EL (cell line): ENCODE measurements around the gene SSTR5.

Experiments used
- DNase-seq: peaks from one replicate; pipeline ENCODE4 v3.0.0-alpha.2; 2016

SSTR5 gene

DNA sequence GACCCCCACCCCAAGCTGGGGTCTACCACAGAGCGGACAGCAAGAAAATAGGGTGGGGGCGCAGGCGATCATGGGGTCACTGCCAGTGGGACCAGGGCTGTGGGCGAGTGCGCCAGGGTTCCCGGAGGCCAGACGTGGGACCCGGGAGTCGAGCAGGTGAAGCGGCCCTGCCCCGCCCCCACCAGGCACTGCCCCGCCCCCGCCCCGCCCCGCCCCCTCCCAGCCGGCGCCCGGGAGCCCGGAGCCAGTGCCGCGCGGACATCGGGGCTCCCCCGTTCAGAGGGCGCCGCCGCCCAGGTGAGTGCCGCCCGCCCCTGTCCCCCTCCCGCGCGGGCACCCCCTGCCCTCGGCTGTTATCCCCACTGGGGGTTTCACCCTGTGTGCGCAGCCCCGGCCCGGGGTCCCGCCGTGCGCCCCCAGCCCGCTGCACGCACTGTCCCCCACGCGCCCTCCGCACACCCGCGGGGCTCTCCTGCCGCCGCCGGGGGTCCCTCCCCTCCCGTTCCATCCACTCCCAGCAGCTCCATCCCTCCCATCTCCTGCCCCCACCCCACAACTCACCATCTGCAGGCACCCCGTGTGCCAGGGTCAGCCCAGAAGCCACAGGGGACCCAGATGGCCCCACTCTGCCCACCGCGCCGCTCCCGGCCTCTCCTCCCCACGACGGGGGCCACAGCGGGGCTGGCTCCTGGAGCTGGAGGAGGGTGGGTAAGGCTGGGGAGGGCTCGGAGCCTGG is at the start of gene SSTR5:
Gene SSTR5, plus strand, starts transcription at position 222 of the 736 bp plus-strand sequence. CDS start 6,122 bp downstream, outside the sequence.
- no peak for DNase-seq

GRCh38 chr16:1024138-1024537 is 48.4 kb upstream of the SSTR5 start:
- no peak for DNase-seq

GRCh38 chr16:1025183-1025809 is 47.3 kb upstream of the SSTR5 start:
- peak; percentile 34 for DNase-seq

- DNase-seq = no peak
Observed at GRCh38 chr16:1026057-1026783, 46.3 kb upstream of the SSTR5 start.

- no peak for DNase-seq
Observed at GRCh38 chr16:1026784-1027500, 45.6 kb upstream of the SSTR5 start.

GRCh38 chr16:1027501-1027815 is 45.1 kb upstream of the SSTR5 start:
- DNase-seq = no peak

- no peak for DNase-seq
Observed at GRCh38 chr16:1028056-1028455, 44.5 kb upstream of the SSTR5 start.

DNA sequence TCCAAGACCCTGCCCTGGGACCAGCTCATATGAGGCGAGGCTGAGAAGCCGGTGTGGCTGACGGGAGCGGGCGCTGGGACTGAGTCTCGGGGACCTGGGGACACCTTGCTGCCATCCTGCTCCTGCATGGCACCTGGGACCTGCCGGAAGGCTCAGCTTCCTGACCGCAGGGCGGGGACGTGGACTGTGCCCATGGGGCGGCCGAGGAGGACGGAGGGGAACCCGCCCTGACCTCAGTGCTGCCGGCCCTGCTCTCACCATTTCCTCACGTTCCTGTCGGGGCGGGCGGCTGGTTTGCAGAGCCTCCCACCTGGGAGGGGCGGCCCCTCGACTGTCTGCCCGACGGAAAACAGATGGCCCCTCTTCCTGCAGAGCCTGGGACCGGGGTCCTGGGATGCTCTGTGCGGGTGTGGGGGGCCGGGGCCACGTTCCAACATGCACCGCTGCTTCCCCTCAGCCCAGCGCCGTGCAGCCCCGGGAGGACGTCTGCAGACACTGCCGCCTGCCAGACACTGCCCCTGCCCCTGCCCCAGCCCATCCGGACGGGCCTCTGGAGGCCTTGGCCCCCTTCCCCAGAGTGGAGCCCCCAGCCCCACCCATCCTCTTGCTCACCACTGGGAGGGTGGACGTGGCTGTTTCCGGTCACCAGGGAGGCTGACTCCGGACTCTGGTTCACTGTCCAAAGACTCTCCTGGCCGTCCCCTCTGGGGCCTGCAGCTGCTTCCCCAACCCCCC is 43.9 kb upstream of the SSTR5 start:
- DNase-seq = no peak

GRCh38 chr16:1029259-1029545 is 43.3 kb upstream of the SSTR5 start:
- DNase-seq = no peak

DNA sequence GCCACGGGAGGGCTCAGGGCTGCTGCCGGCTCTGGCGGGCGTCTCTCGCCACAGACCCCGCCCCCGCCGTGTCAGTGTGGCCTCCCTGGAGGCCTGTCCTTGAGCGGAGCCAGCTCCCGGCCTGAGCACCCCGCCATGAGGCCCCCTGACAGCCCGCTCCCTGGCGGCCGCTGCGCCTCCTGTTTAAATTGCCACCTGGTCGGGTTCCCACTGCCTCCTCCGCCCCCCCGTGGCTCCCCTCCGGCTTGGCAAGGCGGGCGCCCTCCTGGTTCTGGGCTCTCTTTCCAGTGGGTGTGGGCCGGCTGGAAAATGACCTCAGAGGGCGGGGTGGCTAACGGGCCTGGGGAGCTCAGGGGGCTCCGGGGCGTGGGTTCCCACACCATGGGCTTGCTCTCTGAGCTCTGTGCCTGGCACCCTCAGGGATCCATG is 42.1 kb upstream of the SSTR5 start:
- DNase-seq = no peak

DNA sequence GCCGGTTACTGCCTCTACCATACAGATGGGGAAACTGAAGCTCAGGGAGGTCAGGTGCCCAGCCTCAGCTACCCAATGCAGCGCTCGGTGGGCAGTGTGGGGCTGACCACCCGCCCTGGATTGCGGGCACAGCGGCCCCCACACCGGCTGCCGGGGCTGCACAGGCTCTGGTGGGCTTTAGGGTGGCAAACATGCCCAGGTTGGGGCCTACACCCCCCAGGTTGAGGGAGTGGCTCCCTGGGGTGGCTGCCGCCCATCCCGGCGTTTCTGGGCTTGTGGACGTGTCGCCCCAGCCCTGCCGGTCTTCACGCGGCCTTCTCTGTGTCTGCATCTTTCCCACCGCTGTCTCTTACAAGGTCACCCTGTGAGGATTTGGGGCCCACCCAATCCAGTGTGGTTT is 40.9 kb upstream of the SSTR5 start:
- no peak for DNase-seq

DNA sequence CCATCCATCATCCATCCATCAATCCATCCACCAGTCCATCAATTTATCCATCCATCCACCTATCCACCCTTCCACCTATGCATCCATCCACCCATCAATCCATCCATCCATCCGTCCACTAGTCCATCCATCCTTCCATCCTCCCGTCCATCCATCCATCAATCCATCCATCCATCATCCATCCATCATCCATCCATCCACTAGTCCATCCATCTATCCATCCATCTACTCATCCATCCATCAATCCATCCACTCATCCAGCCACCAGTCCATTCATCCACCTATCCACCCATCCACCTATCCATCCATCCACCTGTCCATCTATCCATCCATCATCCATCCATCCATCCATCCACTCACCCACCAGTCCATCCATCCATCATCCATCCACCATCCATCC is 39.9 kb upstream of the SSTR5 start:
- DNase-seq = no peak

GRCh38 chr16:1033128-1033679 is 39.3 kb upstream of the SSTR5 start:
- DNase-seq = no peak

- DNase-seq = no peak
Observed at GRCh38 chr16:1034230-1035065, 38.1 kb upstream of the SSTR5 start.

DNA sequence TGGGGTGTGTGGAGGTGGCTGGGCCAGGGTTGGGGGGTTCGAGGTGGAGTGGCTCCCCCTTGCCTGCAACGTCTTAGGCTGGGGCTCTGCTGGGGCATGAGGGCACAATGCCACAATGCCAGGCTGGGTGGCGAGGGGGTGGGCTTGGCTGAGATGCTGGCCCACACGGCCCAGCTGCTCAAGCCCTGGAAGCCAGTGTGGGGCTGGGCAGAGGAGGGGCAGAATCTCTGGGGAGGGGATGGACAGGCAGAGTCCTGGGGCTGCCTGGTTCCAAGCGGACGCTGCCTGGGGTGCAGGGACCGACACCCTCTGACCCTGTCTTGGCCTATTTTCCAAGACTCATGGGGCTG is 37.5 kb upstream of the SSTR5 start:
- no peak for DNase-seq

DNA sequence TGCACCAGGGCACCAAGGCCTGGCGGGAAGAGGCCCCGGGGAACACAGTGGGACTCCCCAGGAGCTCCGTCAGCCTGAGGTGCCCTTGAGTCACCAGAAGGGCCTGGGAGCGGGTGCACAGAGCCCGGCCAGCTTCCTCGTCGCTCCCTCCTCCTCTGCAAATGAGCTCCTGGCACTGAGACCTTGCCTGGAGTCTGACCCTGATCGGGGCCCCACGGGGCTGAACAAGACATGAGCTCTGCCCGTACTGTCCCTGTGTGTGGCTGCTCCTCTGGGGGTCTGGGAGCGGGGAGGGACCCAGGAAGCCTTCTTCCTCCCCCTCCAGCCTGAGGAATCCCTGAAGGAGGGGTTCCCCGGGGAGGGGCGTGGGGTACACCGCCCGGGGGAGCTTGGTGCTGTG is 36.4 kb upstream of the SSTR5 start:
- DNase-seq = no peak

DNA sequence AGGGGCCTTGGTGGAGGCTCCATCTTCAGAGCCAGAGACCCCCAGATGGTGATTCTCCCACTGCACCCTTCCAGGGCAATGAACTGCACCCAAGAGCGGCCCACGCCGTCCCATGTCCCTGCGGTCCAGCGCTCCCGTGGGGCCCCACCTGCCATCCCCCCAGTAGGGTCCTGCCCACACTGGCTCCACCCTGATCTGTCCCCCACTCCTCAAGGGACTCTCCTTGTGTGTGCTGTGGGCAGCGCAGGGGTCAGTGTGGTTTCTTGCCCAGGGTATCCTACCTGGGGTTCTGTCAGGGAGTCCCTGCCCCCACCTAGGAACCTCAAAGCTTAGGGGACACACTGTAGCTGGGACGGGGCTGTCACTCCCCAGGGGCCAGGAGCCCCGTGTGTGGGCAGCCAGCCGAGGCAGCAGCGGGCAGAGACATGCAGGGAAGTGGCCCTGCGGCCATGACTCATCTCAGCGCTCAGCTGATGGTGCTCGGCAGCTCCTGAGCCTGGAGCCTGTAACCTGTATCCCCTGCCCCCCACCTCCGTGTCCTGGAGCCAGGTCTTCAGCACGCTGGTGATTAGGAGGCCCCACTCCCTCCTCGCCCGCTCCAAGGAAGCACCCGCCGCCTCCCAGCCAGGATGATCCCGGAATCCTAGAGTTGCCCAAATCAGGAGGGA is 35.7 kb upstream of the SSTR5 start:
- peak; percentile 28 for DNase-seq

DNA sequence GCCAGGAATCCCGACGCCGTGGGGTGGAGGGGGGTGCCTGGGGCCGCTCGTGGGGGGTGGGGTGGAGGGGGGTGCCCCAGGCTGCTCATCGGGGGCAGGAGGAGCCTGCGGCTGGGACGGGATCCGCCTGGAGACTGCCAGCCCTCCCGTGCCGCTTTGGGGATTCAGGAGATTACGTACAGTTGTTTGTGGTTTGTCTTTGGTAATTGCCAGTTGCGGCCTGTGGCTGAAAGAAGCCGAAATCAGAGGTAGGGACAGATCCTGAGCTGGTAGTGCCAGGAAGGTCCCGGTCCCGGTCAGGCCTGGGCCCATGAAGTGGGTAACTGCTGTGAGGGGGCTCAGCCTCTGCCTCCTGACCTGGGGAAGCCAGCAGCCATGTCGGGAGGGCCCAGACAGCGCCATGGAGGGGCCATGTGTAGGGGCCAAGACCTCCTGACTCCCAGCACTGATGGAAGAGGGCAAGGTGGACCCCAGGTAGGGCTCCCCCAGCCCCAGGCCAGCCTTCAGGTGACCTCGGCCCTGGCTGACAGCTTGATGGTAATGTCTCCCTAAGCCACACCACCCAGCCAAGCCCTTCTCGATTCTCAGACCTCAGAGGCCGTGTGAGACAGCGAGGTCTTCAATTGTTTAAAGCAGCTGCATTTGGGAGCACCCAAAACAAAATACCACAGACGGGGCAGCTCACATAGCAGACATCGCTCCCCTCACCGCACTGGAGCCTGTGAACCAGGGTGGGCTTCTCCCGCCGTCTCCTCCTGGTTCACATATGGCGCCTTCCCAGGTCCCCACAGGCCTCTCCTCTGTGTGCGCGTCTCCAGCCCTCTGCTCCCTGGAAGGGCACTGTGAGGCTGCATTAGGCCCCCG is 34.9 kb upstream of the SSTR5 start:
- DNase-seq = no peak

DNA sequence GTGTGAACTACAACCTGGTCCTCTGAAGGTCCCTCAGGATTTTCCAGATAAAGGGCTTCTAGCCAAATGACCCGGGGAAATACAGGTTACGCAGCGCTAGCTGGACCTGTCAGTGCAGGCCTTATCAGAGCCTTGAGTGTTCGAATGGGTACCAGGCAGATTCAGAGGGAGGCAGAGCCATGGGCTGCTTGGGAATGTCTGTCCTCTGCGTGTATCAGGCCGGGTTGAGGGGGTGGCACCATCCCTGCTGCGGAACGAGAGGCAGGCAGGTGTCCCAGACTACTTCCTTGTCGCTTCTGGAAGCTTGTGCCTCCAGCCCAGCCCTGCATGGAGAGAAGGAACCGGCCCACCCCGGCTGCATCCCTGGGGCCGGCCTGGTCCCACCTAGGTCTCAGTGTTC is 33.6 kb upstream of the SSTR5 start:
- DNase-seq = no peak

DNA sequence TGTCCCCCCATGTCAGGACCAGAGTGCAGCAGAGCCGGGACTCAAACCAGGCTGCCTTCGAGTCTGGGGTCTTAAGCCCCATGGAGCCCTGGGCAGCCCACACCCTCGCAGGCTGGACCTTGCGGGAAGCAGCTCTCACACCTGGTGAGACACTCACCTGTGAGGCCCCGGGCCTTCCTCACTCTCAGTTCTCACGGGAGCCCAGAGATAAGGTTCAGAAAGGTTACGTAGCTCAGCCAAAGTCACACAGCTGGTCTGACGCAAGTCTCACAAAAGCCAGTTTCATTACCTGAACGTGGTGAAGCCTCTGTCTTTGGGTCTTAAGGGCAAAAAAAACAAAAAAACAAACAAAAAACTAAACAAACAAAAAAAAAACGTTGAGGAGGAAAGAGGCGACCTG is 32.8 kb upstream of the SSTR5 start:
- DNase-seq = no peak
